Gastrocnemius medialis (tissue), 4 donors: ENCODE results near the gene HEATR5B.

Experiments used
- POLR2A ChIP-seq, 2 donors: fragments of 450-650 bp; IDR thresholded peaks; one replicate each; pipeline ENCODE4 v1.6.1; 2017; ENCODE audit warnings: antibody characterized with exemption in 2 of 2, mild to moderate bottlenecking in 2 of 2, moderate library complexity in 2 of 2
- TF ChIP-seq, protein P1 (sequence below), 5 experiments: fragments of 450-650 bp in 3 of 5; fragments of 200-600 bp in 2 of 5; sonication (generic) in 2 of 5; IDR thresholded peaks in 4 of 5; conservative IDR thresholded peaks in 1 of 5; 1 replicate in 4 of 5; 2 replicates in 1 of 5; pipeline ENCODE4 v1.5.1; 2016 to 2019; ENCODE audit warnings: antibody characterized with exemption in 5 of 5, mild to moderate bottlenecking in 3 of 5, moderate library complexity in 3 of 5

DNA sequence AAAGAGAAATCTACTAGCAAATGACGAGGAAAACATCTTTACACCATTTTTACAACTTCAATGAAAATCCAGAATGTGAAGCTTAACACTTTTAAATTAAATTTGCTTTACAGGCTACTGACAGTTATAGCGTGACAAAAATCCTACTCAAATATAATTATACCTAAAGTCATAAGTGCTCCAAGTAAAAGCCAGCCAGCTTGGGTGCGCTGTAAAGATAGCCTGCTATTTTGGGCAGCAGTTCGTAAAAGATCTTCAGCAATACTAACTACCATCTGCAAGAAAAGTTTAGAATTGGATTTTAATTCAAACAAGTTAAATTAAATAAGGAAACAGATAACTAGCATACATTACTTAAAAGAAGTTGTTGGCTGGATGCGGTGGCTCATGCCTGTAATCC is 22.4 kb downstream of the HEATR5B start:
- TF ChIP-seq, protein P1, sequence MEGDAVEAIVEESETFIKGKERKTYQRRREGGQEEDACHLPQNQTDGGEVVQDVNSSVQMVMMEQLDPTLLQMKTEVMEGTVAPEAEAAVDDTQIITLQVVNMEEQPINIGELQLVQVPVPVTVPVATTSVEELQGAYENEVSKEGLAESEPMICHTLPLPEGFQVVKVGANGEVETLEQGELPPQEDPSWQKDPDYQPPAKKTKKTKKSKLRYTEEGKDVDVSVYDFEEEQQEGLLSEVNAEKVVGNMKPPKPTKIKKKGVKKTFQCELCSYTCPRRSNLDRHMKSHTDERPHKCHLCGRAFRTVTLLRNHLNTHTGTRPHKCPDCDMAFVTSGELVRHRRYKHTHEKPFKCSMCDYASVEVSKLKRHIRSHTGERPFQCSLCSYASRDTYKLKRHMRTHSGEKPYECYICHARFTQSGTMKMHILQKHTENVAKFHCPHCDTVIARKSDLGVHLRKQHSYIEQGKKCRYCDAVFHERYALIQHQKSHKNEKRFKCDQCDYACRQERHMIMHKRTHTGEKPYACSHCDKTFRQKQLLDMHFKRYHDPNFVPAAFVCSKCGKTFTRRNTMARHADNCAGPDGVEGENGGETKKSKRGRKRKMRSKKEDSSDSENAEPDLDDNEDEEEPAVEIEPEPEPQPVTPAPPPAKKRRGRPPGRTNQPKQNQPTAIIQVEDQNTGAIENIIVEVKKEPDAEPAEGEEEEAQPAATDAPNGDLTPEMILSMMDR (IDR thresholded peaks at IDR 0.05 in 4 of 5, conservative IDR thresholded peaks at IDR 0.05 in 1 of 5): no peak
- TF ChIP-seq POLR2A (IDR thresholded peaks at IDR 0.05): no peak
